HG02642 (cell line): ENCODE measurements around the gene WNK2.

Source experiments
- ATAC-seq: cut with Tn5 transposase; IDR thresholded peaks from one replicate; pipeline ENCODE4 v1.9.1; 2021; ENCODE audit warnings: mild to moderate bottlenecking; ENCODE audit not compliant: unreplicated experiment, poor library complexity

The WNK2 gene

GRCh38 chr9:93261735-93262523 lies 78.0 kb downstream of the WNK2 start:
- ATAC-seq: no peak

GRCh38 chr9:93262537-93263310 lies 78.8 kb downstream of the WNK2 start:
- no peak for ATAC-seq

GRCh38 chr9:93263334-93264229 lies 79.6 kb downstream of the WNK2 start:
- ATAC-seq: no peak

- no peak for ATAC-seq
Observed at GRCh38 chr9:93264338-93265125, 80.6 kb downstream of the WNK2 start.

GRCh38 chr9:93265301-93265971 lies 81.5 kb downstream of the WNK2 start:
- ATAC-seq: no peak

GRCh38 chr9:93265972-93266371 lies 82.0 kb downstream of the WNK2 start:
- no peak for ATAC-seq

- ATAC-seq: no peak
Observed at GRCh38 chr9:93266521-93267001, 82.6 kb downstream of the WNK2 start.

GRCh38 chr9:93267091-93267541 lies 83.2 kb downstream of the WNK2 start:
- ATAC-seq: no peak

- ATAC-seq: no peak
Observed at GRCh38 chr9:93267681-93268505, 84.0 kb downstream of the WNK2 start.

- ATAC-seq: no peak
Observed at GRCh38 chr9:93268551-93269314, 84.8 kb downstream of the WNK2 start.

GRCh38 chr9:93270976-93271375 lies 87.0 kb downstream of the WNK2 start:
- no peak for ATAC-seq

GRCh38 chr9:93276973-93277372 lies 93.0 kb downstream of the WNK2 start:
- ATAC-seq: no peak

- no peak for ATAC-seq
Observed at GRCh38 chr9:93278144-93278543, 94.2 kb downstream of the WNK2 start.

- ATAC-seq: no peak
Observed at GRCh38 chr9:93280661-93281259, 96.8 kb downstream of the WNK2 start.

- no peak for ATAC-seq
Observed at GRCh38 chr9:93286252-93287188, 102.6 kb downstream of the WNK2 start.

- no peak for ATAC-seq
Observed at GRCh38 chr9:93287189-93287552, 103.2 kb downstream of the WNK2 start.
